ENCODE results near the gene PSMB3. TPM values are rescaled to one million over a fixed set of nuclear protein-coding genes. Genes with fewer than 3 reads are reported as not detected.

The PSMB3 gene
- total RNA-seq, 1 donor from 2014 or later: 118 TPM

- H3K27ac Mint-ChIP-seq (ENCODE audit: unreplicated experiment): no peak overlapping the region
- H3K9me3 Mint-ChIP-seq (ENCODE audit: low read depth): no peaks in the 10 kb centered on the region
- TF ChIP-seq, protein P1, sequence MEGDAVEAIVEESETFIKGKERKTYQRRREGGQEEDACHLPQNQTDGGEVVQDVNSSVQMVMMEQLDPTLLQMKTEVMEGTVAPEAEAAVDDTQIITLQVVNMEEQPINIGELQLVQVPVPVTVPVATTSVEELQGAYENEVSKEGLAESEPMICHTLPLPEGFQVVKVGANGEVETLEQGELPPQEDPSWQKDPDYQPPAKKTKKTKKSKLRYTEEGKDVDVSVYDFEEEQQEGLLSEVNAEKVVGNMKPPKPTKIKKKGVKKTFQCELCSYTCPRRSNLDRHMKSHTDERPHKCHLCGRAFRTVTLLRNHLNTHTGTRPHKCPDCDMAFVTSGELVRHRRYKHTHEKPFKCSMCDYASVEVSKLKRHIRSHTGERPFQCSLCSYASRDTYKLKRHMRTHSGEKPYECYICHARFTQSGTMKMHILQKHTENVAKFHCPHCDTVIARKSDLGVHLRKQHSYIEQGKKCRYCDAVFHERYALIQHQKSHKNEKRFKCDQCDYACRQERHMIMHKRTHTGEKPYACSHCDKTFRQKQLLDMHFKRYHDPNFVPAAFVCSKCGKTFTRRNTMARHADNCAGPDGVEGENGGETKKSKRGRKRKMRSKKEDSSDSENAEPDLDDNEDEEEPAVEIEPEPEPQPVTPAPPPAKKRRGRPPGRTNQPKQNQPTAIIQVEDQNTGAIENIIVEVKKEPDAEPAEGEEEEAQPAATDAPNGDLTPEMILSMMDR (IDR thresholded peaks at IDR 0.05): no peak
- peaks cover 21% of the 10 kb centered on the region for H3K36me3 Mint-ChIP-seq (ENCODE audit: low read depth)
- H3K4me3 Mint-ChIP-seq (ENCODE audit: unreplicated experiment): no peak overlapping the region
- peaks cover 19% of the 10 kb centered on the region for H3K4me1 Mint-ChIP-seq (ENCODE audit: low read depth)
- H3K27me3 Mint-ChIP-seq (ENCODE audit: low read depth): no peaks in the 10 kb centered on the region
- no peak for DNase-seq (ENCODE audit: low spot score)
Observed at GRCh38 chr17:38709864-38710603, 42.5 kb upstream of the PSMB3 start.

GRCh38 chr17:38710604-38710962, 42.0 kb upstream of the PSMB3 start:
- peaks cover 21% of the 10 kb centered on the region for H3K36me3 Mint-ChIP-seq (ENCODE audit: low read depth)
- peaks cover 19% of the 10 kb centered on the region for H3K4me1 Mint-ChIP-seq (ENCODE audit: low read depth)
- TF ChIP-seq, protein P1 (IDR thresholded peaks at IDR 0.05): no peak
- H3K27ac Mint-ChIP-seq (ENCODE audit: unreplicated experiment): no peak overlapping the region
- no peak overlapping the region for H3K4me3 Mint-ChIP-seq (ENCODE audit: unreplicated experiment)
- no peak for DNase-seq (ENCODE audit: low spot score)
- H3K27me3 Mint-ChIP-seq (ENCODE audit: low read depth): no peaks in the 10 kb centered on the region
- H3K9me3 Mint-ChIP-seq (ENCODE audit: low read depth): no peaks in the 10 kb centered on the region

DNA sequence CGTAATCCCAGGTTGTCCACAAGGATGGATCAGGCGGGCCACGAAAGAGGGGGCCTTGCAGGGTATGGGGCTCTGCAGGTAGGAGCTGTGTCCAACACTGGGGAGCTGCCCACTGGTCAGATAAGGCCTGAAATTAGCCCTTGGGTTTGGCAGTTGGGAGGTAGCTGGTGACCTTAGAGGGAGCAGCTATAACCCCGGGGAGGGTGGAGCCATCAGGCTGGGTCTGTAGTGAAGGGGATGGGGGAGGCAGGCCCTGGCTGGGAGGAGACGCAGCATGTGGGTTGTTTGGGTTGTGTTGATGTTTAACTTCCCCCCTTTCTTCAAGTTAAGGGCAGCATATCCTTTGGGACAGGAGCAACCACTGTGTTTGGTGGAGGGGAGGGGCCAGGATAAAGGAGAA, 41.6 kb upstream of the PSMB3 start:
- Mint-ChIP-seq H3K4me1 (ENCODE audit: low read depth) (peaks cover 17% of the 10 kb centered on the region), H3K27me3 (ENCODE audit: low read depth) (no peaks in the 10 kb centered on the region), H3K27ac (ENCODE audit: unreplicated experiment) (no peak overlapping the region), H3K9me3 (ENCODE audit: low read depth) (no peaks in the 10 kb centered on the region), H3K4me3 (ENCODE audit: unreplicated experiment) (no peak overlapping the region), H3K36me3 (ENCODE audit: low read depth) (peaks cover 23% of the 10 kb centered on the region)
- no peak for DNase-seq (ENCODE audit: low spot score)
- TF ChIP-seq, protein P1 (IDR thresholded peaks at IDR 0.05): no peak

DNA sequence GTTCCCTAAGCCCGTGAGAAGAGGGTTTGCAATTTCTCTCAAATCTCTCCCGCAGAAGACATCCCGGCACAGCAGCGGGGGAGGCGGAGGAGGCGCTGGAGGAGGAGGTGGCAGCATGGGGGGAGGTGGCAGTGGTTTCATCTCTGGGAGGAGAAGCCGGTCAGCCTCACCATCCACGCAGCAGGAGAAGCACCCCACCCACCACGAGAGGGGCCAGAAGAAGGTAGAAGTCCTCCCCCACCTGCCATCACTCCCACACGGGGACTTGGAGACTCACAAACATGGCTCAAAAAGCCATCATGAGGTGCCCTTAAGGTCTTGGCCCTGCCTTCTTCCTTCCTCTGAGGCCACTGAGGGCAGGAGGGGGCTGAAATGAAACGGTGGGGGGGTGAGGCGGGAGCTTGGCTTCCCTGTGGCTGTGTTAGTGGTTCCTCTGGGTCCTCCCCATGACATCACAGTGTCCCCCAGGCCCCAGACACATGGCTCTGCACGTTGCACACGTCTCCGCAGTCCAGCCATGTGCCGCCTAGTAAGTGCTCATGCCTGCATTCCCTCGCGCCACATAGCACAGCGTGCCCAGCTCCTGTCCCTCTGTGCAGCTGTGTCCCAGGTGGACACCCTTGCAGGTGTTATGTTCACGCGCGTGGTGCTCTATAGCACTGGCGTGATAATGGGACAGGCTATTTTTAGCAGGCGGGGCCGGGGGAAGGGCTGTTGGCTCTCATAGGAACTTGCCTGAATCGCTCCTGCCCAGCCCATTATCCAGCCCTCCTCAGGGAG, 40.6 kb upstream of the PSMB3 start:
- DNase-seq (ENCODE audit: low spot score): no peak
- no peak overlapping the region for H3K27ac Mint-ChIP-seq (ENCODE audit: unreplicated experiment)
- peaks cover 26% of the 10 kb centered on the region for H3K36me3 Mint-ChIP-seq (ENCODE audit: low read depth)
- TF ChIP-seq, protein P1 (IDR thresholded peaks at IDR 0.05): no peak
- no peaks in the 10 kb centered on the region for H3K9me3 Mint-ChIP-seq (ENCODE audit: low read depth)
- no peaks in the 10 kb centered on the region for H3K27me3 Mint-ChIP-seq (ENCODE audit: low read depth)
- peaks cover 7% of the 10 kb centered on the region for H3K4me1 Mint-ChIP-seq (ENCODE audit: low read depth)
- H3K4me3 Mint-ChIP-seq (ENCODE audit: unreplicated experiment): no peak overlapping the region

DNA sequence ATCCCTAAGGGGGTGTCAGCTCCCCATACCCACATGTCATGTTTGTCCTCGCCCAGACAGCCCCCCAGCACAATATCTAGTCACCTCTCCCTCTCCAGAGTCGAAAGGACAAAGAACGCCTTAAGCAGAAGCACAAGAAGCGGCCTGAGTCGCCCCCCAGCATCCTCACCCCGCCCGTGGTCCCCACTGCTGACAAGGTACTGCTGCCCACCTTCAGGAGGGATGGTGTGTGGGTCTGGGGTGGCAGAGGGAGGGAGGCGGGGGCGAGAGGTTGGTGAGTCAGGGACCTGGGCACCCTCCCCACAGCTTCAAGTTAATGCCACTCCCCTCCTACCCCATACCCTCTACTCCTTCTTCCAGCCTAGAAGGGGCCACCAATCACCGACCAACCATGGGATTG, 39.9 kb upstream of the PSMB3 start:
- no peak for DNase-seq (ENCODE audit: low spot score)
- Mint-ChIP-seq H3K27me3 (ENCODE audit: low read depth) (no peaks in the 10 kb centered on the region), H3K36me3 (ENCODE audit: low read depth) (peaks cover 26% of the 10 kb centered on the region)

More for the DNA sequence above, 39.9 kb upstream of the PSMB3 start:
- H3K9me3 Mint-ChIP-seq (ENCODE audit: low read depth): no peaks in the 10 kb centered on the region
- H3K4me1 Mint-ChIP-seq (ENCODE audit: low read depth): peaks cover 2% of the 10 kb centered on the region
- TF ChIP-seq, protein P1 (IDR thresholded peaks at IDR 0.05): no peak
- H3K27ac Mint-ChIP-seq (ENCODE audit: unreplicated experiment): no peak overlapping the region
- H3K4me3 Mint-ChIP-seq (ENCODE audit: unreplicated experiment): no peak overlapping the region

Measured in chondrocyte (in vitro differentiated cells).